SK-N-MC (cell line): Measurements from ENCODE around the gene ZFP37.
"Not testable (repeated sequence)": the region's sequence is repeated elsewhere in the genome, so short reads cannot be mapped to it uniquely, and the experiment has no call there.

Experiments used
- EZH2 ChIP-seq: fragments of 200-600 bp; sonication (generic); IDR thresholded peaks from one replicate; pipeline ENCODE4 v1.6.1; 2017; ENCODE audit warnings: antibody characterized with exemption
- POLR2AphosphoS5 ChIP-seq: IDR thresholded peaks from 2 replicates; pipeline ENCODE4 v1.6.1; 2012; ENCODE audit warnings: mild to moderate bottlenecking, low read depth, low read length, borderline replicate concordance

DNA sequence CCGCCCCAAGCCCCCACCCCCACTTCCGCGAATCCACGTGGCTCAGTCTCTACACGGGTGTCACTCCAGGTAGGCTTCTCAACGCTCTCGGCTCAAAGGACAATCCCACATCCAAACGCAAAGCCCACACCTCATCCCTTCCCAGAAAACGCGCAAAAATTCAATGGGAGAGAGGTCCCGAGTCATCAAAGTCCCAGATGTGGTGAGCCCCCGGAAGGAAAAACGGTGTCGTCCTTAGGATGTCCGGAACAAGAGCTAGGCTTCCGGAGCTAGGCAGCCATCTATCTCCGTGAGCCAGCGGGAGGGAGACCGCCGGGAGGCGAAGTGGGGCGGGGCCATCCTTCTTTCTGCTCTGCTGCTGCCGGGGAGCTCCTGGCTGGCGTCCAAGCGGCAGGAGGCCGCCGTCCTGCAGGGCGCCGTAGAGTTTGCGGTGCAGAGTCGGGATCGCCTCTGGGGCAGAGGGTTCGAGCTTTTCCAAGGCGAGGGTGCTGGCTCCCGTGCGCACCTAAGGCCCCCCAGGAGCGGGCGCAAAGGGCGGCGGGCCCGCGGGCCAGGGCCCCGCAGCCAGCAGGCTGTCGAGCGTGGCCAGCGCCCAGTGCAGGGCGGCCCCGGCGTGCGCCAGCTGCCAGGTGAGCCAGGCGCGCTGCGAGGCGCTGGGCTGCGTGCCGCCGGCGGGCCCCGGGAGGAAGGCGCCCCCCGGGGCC is 3.2 kb upstream of the ZFP37 start:
- not testable (repeated sequence) for TF ChIP-seq POLR2AphosphoS5, EZH2
